Measurements from ENCODE around the gene CLEC20A. TPM values are rescaled to one million over a fixed set of nuclear protein-coding genes. Genes with fewer than 3 reads are reported as not detected.
A peak's percentile ranks its signal among the peaks of the same experiment; 100 is the strongest.

The CLEC20A gene
- total RNA-seq, 2 donors from 2014 or later: not detected

DNA sequence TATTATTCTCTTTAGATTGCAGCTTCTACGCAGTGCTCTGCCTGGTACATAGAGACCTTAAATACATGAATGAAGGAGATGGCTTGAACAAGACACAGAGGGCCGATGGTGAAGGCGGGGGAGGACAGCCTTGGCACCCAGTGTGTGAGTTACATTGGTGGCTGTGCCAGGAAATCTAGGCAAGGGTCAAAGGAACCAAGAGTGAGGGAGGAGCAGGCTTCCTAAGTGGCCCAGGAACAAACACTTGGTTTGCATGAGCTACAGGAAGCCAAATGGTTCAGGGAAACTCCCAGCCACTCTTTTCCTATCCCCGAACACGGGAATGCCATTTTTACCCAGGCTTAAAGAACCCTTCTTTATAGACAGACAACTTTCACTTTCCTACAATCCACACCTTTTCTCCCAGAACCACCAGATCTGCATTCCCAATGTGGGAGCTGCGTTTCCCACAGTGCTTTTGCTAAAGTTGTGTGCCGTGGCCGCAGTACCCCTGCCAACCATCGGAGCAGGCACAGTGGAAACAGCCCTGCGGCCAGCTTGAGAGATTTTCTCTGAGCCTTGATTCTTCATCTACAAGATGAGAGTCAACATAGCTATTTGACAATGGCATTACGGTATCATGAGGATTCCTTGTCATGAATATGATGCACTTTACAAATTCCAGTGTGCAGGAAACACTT, 3.5 kb upstream of the CLEC20A start:
- ATAC-seq (no peak), DNase-seq (no peak)
- intact Hi-C loops (cut with DNase I): no loop called here
- H3K4me1 ChIP-seq: no peaks in the 10 kb centered on the region
- no peaks in the 10 kb centered on the region for H3K27me3 ChIP-seq
- 76% methylated on average over 11 of the region's 11 CpGs for WGBS, 2 donors
- TF ChIP-seq, protein P1, sequence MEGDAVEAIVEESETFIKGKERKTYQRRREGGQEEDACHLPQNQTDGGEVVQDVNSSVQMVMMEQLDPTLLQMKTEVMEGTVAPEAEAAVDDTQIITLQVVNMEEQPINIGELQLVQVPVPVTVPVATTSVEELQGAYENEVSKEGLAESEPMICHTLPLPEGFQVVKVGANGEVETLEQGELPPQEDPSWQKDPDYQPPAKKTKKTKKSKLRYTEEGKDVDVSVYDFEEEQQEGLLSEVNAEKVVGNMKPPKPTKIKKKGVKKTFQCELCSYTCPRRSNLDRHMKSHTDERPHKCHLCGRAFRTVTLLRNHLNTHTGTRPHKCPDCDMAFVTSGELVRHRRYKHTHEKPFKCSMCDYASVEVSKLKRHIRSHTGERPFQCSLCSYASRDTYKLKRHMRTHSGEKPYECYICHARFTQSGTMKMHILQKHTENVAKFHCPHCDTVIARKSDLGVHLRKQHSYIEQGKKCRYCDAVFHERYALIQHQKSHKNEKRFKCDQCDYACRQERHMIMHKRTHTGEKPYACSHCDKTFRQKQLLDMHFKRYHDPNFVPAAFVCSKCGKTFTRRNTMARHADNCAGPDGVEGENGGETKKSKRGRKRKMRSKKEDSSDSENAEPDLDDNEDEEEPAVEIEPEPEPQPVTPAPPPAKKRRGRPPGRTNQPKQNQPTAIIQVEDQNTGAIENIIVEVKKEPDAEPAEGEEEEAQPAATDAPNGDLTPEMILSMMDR (IDR thresholded peaks at IDR 0.05): peak in 1 of 7 experiments; percentile 4
- TF ChIP-seq POLR2A (IDR thresholded peaks at IDR 0.05): no peak
- H3K27ac ChIP-seq: no peak overlapping the region
- H3K4me3 ChIP-seq: no peak overlapping the region
- H3K9me3 ChIP-seq: no peaks in the 10 kb centered on the region
- H3K36me3 ChIP-seq (replicated peaks in 1 of 2; ENCODE audit: insufficient read depth in 1 of 2, low read depth in 2 of 2): no peaks in the 10 kb centered on the region

GRCh38 chr1:178498896-178499675, 2.3 kb upstream of the CLEC20A start:
- no peak for ATAC-seq
- H3K27ac ChIP-seq: no peak overlapping the region
- no peak for DNase-seq
- WGBS, 2 donors: 74 to 79% methylated on average over 16 of the region's 16 CpGs
- no peaks in the 10 kb centered on the region for H3K9me3 ChIP-seq
- TF ChIP-seq, protein P1 (IDR thresholded peaks at IDR 0.05): no peak
- no peak for TF ChIP-seq POLR2A (IDR thresholded peaks at IDR 0.05)
- no peaks in the 10 kb centered on the region for H3K36me3 ChIP-seq (replicated peaks in 1 of 2; ENCODE audit: insufficient read depth in 1 of 2, low read depth in 2 of 2)
- H3K4me3 ChIP-seq: no peak overlapping the region
- H3K4me1 ChIP-seq: no peaks in the 10 kb centered on the region
- intact Hi-C loops (cut with DNase I): no loop called here
- no peaks in the 10 kb centered on the region for H3K27me3 ChIP-seq

DNA sequence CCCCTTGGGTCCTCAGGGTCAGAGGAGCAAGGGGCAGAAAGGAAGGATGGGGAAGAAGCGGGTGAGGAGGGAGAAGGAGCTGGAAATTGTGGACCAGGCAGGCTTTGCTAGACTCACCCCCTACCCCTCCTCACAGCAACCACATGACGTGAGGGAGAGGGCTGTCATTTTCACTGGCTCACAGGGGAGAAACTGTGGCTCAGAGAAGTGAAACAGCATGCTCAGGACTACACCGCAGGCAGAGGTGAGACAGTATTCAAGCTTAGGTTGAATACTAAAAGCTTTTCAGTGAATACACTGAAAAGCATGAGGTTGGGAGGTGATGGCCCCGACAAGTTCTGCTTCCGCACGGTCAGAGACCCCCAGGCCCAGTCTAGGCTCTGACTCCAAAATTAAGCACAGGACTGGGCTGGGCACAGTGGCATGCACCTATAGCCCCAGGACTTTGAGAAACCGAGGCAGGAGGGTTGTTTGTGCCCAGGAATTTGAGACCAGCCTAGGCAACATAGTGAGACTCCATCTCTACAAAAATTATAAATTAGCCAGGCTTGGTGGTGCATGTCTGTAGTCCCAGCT, 1.2 kb upstream of the CLEC20A start:
- intact Hi-C loops (cut with DNase I): no loop called here

GRCh38 chr1:178495741-178496409, 889 bp downstream of the CLEC20A start:
- 75 to 82% methylated on average over 12 to 16 of the region's 16 CpGs for WGBS, 2 donors

More for the DNA sequence above, 1.2 kb upstream of the CLEC20A start:
- no peak for ATAC-seq
- H3K36me3 ChIP-seq (replicated peaks in 1 of 2; ENCODE audit: insufficient read depth in 1 of 2, low read depth in 2 of 2): no peaks in the 10 kb centered on the region
- TF ChIP-seq, protein P1 (IDR thresholded peaks at IDR 0.05): no peak
- no peak for TF ChIP-seq POLR2A (IDR thresholded peaks at IDR 0.05)
- no peaks in the 10 kb centered on the region for H3K27me3 ChIP-seq
- H3K9me3 ChIP-seq: no peaks in the 10 kb centered on the region
- 77 to 84% methylated on average over 7 of the region's 7 CpGs for WGBS, 2 donors
- no peak overlapping the region for H3K27ac ChIP-seq
- H3K4me3 ChIP-seq: no peak overlapping the region
- DNase-seq: no peak
- no peaks in the 10 kb centered on the region for H3K4me1 ChIP-seq

More at GRCh38 chr1:178495741-178496409, 889 bp downstream of the CLEC20A start:
- H3K4me3 ChIP-seq: no peak overlapping the region
- H3K27ac ChIP-seq: no peak overlapping the region
- TF ChIP-seq POLR2A (IDR thresholded peaks at IDR 0.05): no peak
- TF ChIP-seq, protein P1 (IDR thresholded peaks at IDR 0.05): no peak
- no peaks in the 10 kb centered on the region for H3K4me1 ChIP-seq
- intact Hi-C loops (cut with DNase I): no loop called here
- H3K27me3 ChIP-seq: no peaks in the 10 kb centered on the region
- ATAC-seq (no peak), DNase-seq (no peak)
- no peaks in the 10 kb centered on the region for H3K36me3 ChIP-seq (replicated peaks in 1 of 2; ENCODE audit: insufficient read depth in 1 of 2, low read depth in 2 of 2)
- no peaks in the 10 kb centered on the region for H3K9me3 ChIP-seq

Data from body of pancreas (tissue), 4 donors.